ENCODE results near the gene EFNA2. TPM values are rescaled to one million over a fixed set of nuclear protein-coding genes. Genes with fewer than 3 reads are reported as not detected.
"Not testable (repeated sequence)": the region's sequence is repeated elsewhere in the genome, so short reads cannot be mapped to it uniquely, and the experiment has no call there.

EFNA2 gene
- total RNA-seq, 1 experiment from 2014 or later, result not detected

DNA sequence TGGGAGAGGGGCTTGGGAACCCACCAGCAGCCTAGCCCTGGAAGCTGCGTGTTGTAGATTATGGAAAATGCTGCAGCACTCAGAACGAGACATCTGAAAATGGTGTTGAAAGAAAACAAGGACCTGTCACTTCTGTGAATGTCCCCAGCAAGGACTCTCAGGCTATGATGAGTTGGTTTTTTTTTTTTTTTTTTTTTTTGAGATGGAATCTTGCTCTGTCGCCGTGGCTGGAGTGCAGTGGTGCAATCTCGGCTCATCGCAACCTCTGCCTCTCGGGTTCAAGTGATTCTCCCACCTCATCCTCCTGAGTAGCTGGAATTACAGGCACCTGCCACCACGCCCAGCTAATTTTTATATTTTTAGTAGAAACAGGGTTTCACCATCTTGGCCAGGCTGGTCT, 46.5 kb downstream of the EFNA2 start:
- H3K9me3 ChIP-seq, H3K36me3 ChIP-seq, H3K4me3 ChIP-seq, H3K27me3 ChIP-seq, DNase-seq: not testable (repeated sequence)

DNA sequence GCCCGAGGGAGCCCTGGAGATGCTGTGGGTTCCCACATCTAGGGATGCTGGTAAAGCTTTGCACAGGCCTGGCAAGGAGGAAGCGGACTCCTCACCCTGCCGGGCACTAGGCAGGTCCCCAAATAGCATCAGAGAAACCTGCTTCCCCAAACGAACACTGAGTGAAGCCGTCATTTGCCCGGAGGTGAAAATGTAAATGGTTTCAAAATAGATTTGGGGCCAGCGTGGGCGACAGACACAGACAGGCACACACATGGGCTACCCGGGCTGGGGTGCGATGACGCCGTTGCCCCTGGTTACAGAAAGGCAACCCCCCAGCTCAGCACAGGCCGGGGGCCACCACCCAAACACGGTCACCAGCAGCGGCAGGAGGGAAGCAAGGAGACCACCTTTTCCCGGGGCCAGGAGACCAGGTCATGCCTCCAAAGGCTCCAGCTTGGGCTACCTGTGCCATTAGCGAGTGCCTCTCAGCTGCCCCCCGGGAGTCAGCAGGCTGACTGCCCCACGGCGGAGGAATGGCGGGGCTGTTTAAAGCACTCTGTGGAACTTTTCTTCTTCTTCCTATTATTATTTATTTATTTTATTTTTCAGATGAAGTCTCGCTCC, 50.5 kb downstream of the EFNA2 start:
- Histone ChIP-seq H3K36me3 (no peaks in the 10 kb centered on the region), H3K9me3 (no peaks in the 10 kb centered on the region), H3K4me3 (no peak overlapping the region), H3K27me3 (no peaks in the 10 kb centered on the region)
- DNase-seq, result no peak

DNA sequence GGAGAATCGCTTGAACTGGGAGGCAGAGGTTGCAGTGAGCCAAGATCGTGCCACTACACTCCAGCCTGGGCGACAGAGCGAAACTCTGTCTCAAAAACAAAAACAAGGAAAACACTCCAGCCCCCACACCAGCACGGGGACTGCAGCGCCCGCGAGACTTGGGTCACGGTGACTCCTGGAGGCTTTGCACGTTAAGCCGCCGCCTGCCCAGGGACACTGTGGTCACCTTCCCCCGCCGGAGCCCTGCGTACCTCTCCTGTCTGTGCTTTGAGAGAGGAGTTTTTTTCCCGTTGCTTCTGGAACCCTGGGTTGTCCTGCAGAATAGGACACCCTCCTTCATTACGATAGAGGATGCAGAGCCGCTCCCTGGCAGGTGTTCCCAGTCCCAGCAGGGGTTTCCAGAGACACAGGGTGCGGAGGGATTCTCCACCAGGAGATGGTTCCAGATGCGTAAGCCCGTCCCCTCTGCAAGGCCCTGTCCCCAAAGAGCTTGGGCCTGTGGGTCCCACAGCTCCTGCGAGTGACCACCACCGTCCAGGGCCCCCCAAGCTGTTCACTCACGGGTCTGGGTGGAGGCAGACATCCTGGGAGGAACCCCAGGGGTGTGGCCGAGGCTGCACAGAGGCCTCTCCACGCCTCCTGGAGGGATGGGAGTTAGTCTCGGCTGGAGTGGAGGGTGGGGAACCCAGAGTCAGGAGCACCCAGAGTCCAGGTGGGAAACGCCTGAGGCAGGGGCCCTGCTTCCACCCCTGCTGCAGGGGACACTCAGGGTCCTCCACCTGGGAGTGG, 55.2 kb downstream of the EFNA2 start:
- no peaks in the 10 kb centered on the region for H3K36me3 ChIP-seq
- no peak overlapping the region for H3K4me3 ChIP-seq
- no peaks in the 10 kb centered on the region for H3K9me3 ChIP-seq
- no peaks in the 10 kb centered on the region for H3K27me3 ChIP-seq
- DNase-seq, result no peak

DNA sequence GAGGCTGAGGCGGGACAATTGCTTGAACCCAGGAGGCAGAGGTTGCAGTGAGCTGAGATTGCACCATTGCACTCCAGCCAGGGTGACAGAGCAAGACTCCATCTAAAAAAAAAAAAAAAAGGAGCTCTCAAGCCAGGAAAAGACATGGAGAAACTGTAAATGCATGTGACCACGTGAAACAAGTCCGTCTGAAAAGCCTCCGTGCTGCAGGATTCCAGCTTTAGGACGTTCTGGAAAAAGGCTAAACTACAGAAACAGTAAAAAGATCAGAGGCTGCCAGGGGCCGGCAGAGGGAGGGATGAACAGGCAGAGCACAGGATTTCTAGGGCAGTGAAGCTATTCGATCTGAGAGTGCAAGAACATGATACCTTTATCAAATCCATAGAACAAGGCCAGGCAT, 57.4 kb downstream of the EFNA2 start:
- H3K9me3 ChIP-seq, result no peaks in the 10 kb centered on the region
- no peak overlapping the region for H3K4me3 ChIP-seq
- H3K36me3 ChIP-seq, result no peaks in the 10 kb centered on the region
- H3K27me3 ChIP-seq, result no peaks in the 10 kb centered on the region
- DNase-seq, result no peak

DNA sequence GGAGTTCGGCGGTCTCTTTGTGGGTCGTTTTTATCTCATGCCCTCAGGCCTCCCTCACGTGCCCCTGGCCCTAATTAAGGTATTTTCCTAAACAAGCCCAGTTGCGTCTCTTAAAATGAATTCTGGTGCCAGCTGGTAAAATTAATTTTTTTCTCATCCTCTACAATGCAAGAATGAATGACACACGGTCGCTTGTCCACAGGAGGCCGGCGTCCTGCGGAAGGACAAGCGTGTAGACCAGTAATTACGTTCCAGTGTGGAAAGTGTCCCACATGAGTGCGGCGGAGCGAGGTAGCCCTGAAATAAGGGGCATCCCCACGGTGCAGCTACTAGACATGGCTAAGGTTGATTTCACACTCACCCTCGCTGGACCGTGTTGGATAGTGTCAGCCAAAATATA, 63.5 kb downstream of the EFNA2 start:
- Histone ChIP-seq H3K36me3 (no peaks in the 10 kb centered on the region), H3K4me3 (no peak overlapping the region), H3K27me3 (no peaks in the 10 kb centered on the region), H3K9me3 (no peaks in the 10 kb centered on the region)
- DNase-seq, result no peak

DNA sequence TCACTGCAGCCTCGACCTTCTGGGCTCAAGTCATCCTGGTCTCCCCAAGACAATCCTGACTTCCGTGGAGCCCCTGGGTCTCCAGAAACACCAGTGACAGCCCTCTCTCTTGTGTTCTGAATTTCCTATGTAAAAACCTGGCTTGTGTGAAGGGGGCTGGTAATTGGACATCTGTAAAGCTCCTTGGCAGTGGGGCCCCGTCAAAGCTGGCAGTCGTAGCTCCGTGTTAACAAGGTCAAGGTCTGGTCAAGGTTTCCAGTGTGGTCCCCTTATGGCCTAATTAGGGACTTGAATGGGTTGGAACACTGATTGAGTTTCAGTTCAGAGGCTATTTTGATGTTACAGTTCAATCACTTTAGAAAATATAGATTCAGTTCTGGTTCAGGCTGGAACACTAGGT, 65.2 kb downstream of the EFNA2 start:
- H3K27me3 ChIP-seq, result no peaks in the 10 kb centered on the region
- no peak for DNase-seq
- H3K9me3 ChIP-seq, result no peaks in the 10 kb centered on the region
- H3K4me3 ChIP-seq, result no peak overlapping the region
- H3K36me3 ChIP-seq, result no peaks in the 10 kb centered on the region

Other genes with a start within 250 kb of the EFNA2 start
- 0.26 and 4.3 TPM in 2 replicates for gene ABCA7, start 245.8 kb upstream of the EFNA2 start, total RNA-seq (2014; rRNA removed; shearing (Covaris generic); ENCODE audit: low replicate concordance)
- gene ARHGAP45, start 218.7 kb upstream of the EFNA2 start, total RNA-seq (2014; rRNA removed; shearing (Covaris generic); ENCODE audit: low replicate concordance), result not detected in 2 replicates
- gene POLR2E, start 190.5 kb upstream of the EFNA2 start, total RNA-seq (2014; rRNA removed; shearing (Covaris generic); ENCODE audit: low replicate concordance), result 128 and 157 TPM in 2 replicates
- 293 and 320 TPM in 2 replicates for gene GPX4, start 181.9 kb upstream of the EFNA2 start, total RNA-seq (2014; rRNA removed; shearing (Covaris generic); ENCODE audit: low replicate concordance)
- 15.6 and 22.7 TPM in 2 replicates for gene SBNO2, start 111.6 kb upstream of the EFNA2 start, total RNA-seq (2014; rRNA removed; shearing (Covaris generic); ENCODE audit: low replicate concordance)
- gene STK11, start 80.1 kb upstream of the EFNA2 start, total RNA-seq (2014; rRNA removed; shearing (Covaris generic); ENCODE audit: low replicate concordance), result 43.2 and 51.5 TPM in 2 replicates
- gene CBARP, start 47.9 kb upstream of the EFNA2 start, total RNA-seq (2014; rRNA removed; shearing (Covaris generic); ENCODE audit: low replicate concordance), result 0.30 and 0.35 TPM in 2 replicates
- gene ATP5F1D, start 44.1 kb upstream of the EFNA2 start, total RNA-seq (2014; rRNA removed; shearing (Covaris generic); ENCODE audit: low replicate concordance), result 29.4 and 33.8 TPM in 2 replicates
- gene MIDN, start 37.3 kb upstream of the EFNA2 start, total RNA-seq (2014; rRNA removed; shearing (Covaris generic); ENCODE audit: low replicate concordance), result 4.6 and 5.7 TPM in 2 replicates
- 64.1 and 68.5 TPM in 2 replicates for gene CIRBP, start 16.5 kb upstream of the EFNA2 start, total RNA-seq (2014; rRNA removed; shearing (Covaris generic); ENCODE audit: low replicate concordance)
- 32.2 and 57.2 TPM in 2 replicates for gene FAM174C, start 10.3 kb upstream of the EFNA2 start, total RNA-seq (2014; rRNA removed; shearing (Covaris generic); ENCODE audit: low replicate concordance)
- 19.3 and 49.5 TPM in 2 replicates for gene NDUFS7, start 98.0 kb downstream of the EFNA2 start, total RNA-seq (2014; rRNA removed; shearing (Covaris generic); ENCODE audit: low replicate concordance)
- gene GAMT, start 115.7 kb downstream of the EFNA2 start, total RNA-seq (2014; rRNA removed; shearing (Covaris generic); ENCODE audit: low replicate concordance), result 22.1 and 30.7 TPM in 2 replicates
- 107 and 149 TPM in 2 replicates for gene DAZAP1, start 121.7 kb downstream of the EFNA2 start, total RNA-seq (2014; rRNA removed; shearing (Covaris generic); ENCODE audit: low replicate concordance)
- 702 and 820 TPM in 2 replicates for gene RPS15, start 152.5 kb downstream of the EFNA2 start, total RNA-seq (2014; rRNA removed; shearing (Covaris generic); ENCODE audit: low replicate concordance)
- 0.59 and 2.0 TPM in 2 replicates for gene APC2, start 164.2 kb downstream of the EFNA2 start, total RNA-seq (2014; rRNA removed; shearing (Covaris generic); ENCODE audit: low replicate concordance)
- gene C19orf25, start 193.3 kb downstream of the EFNA2 start, total RNA-seq (2014; rRNA removed; shearing (Covaris generic); ENCODE audit: low replicate concordance), result 25.6 and 51.6 TPM in 2 replicates
- 0.40 and 9.0 TPM in 2 replicates for gene PCSK4, start 204.5 kb downstream of the EFNA2 start, total RNA-seq (2014; rRNA removed; shearing (Covaris generic); ENCODE audit: low replicate concordance)
- 0.99 and 1.9 TPM in 2 replicates for gene REEP6, start 205.3 kb downstream of the EFNA2 start, total RNA-seq (2014; rRNA removed; shearing (Covaris generic); ENCODE audit: low replicate concordance)
- gene ADAMTSL5, start 227.1 kb downstream of the EFNA2 start, total RNA-seq (2014; rRNA removed; shearing (Covaris generic); ENCODE audit: low replicate concordance), result 1.1 TPM in 1 of 2 replicates, not detected in the other
- gene PLK5, start 238.2 kb downstream of the EFNA2 start, total RNA-seq (2014; rRNA removed; shearing (Covaris generic); ENCODE audit: low replicate concordance), result not detected in 2 replicates

Measured in MG63 (cell line).